HL-60 (cell line): ENCODE data around the gene ALKBH6.

Experiments
- DNase-seq, 2 experiments: peaks; one replicate each; pipeline ENCODE4 v3.0.0-alpha.2; 2010 to 2020; ENCODE audit warnings: low read depth in 1 of 2, low spot score in 1 of 2
- H3K27ac ChIP-seq: fragments of 250-450 bp; sonication (Bioruptor Pico); replicated peaks from 2 replicates; pipeline ENCODE4 v1.5.1; 2020; ENCODE audit warnings: mild to moderate bottlenecking, moderate library complexity
- H3K27me3 ChIP-seq: fragments of 250-450 bp; sonication (Bioruptor Pico); 2 replicates; pipeline ENCODE4 v1.5.1; 2021; ENCODE audit warnings: mild to moderate bottlenecking, moderate library complexity; ENCODE audit not compliant: insufficient read depth, poor library complexity, severe bottlenecking
- H3K4me3 ChIP-seq: replicated peaks from 2 replicates; pipeline ENCODE4 v1.5.1; 2011; ENCODE audit warnings: mild to moderate bottlenecking, control low read depth, low read length; ENCODE audit not compliant: insufficient read depth
- GABPA ChIP-seq: IDR thresholded peaks from 2 replicates; pipeline ENCODE4 v1.6.1; 2012; ENCODE audit warnings: low read depth
- POLR2AphosphoS5 ChIP-seq: IDR thresholded peaks from 2 replicates; pipeline ENCODE4 v1.6.1; 2012; ENCODE audit warnings: low read depth
- SPI1 ChIP-seq: IDR thresholded peaks from 2 replicates; pipeline ENCODE4 v1.6.1; 2012; ENCODE audit warnings: low read depth, mild to moderate bottlenecking, borderline replicate concordance
- TF ChIP-seq, protein P1 (sequence below): IDR thresholded peaks from 2 replicates; pipeline ENCODE4 v1.6.1; 2012; ENCODE audit warnings: low read depth; ENCODE audit not compliant: insufficient replicate concordance
- TF ChIP-seq, protein P2 (sequence below): IDR thresholded peaks from one replicate; pipeline ENCODE4 v1.5.1; 2011; ENCODE audit warnings: low read length, control low read depth, inconsistent platforms; ENCODE audit not compliant: insufficient read depth

The ALKBH6 gene

DNA sequence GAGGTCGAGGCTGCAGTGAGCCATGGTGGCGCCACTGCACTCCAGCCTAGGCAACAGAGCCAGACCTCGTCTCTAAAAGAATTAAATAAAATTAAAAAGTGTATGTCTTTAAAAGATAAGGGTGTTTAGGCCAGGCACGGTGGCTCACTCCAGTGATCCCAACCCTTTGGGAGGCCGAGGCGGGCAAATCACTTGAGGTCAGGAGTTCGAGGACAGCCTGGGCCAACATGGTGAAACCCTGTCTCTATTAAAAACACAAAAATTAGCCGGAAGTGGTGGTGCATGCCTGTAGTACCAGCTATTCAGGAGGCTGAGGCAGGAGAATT is 26.5 kb downstream of the ALKBH6 start:
- Histone ChIP-seq H3K27me3 (no peaks in the 10 kb centered on the region), H3K4me3 (peak overlapping the region; percentile 56), H3K27ac (no peak overlapping the region; the same call in 1 of the 2 replicates)
- TF ChIP-seq SPI1, result no peak
- TF ChIP-seq, protein P1, sequence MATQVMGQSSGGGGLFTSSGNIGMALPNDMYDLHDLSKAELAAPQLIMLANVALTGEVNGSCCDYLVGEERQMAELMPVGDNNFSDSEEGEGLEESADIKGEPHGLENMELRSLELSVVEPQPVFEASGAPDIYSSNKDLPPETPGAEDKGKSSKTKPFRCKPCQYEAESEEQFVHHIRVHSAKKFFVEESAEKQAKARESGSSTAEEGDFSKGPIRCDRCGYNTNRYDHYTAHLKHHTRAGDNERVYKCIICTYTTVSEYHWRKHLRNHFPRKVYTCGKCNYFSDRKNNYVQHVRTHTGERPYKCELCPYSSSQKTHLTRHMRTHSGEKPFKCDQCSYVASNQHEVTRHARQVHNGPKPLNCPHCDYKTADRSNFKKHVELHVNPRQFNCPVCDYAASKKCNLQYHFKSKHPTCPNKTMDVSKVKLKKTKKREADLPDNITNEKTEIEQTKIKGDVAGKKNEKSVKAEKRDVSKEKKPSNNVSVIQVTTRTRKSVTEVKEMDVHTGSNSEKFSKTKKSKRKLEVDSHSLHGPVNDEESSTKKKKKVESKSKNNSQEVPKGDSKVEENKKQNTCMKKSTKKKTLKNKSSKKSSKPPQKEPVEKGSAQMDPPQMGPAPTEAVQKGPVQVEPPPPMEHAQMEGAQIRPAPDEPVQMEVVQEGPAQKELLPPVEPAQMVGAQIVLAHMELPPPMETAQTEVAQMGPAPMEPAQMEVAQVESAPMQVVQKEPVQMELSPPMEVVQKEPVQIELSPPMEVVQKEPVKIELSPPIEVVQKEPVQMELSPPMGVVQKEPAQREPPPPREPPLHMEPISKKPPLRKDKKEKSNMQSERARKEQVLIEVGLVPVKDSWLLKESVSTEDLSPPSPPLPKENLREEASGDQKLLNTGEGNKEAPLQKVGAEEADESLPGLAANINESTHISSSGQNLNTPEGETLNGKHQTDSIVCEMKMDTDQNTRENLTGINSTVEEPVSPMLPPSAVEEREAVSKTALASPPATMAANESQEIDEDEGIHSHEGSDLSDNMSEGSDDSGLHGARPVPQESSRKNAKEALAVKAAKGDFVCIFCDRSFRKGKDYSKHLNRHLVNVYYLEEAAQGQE, result no peak
- TF ChIP-seq POLR2AphosphoS5, result no peak
- no peak for TF ChIP-seq GABPA
- TF ChIP-seq, protein P2, sequence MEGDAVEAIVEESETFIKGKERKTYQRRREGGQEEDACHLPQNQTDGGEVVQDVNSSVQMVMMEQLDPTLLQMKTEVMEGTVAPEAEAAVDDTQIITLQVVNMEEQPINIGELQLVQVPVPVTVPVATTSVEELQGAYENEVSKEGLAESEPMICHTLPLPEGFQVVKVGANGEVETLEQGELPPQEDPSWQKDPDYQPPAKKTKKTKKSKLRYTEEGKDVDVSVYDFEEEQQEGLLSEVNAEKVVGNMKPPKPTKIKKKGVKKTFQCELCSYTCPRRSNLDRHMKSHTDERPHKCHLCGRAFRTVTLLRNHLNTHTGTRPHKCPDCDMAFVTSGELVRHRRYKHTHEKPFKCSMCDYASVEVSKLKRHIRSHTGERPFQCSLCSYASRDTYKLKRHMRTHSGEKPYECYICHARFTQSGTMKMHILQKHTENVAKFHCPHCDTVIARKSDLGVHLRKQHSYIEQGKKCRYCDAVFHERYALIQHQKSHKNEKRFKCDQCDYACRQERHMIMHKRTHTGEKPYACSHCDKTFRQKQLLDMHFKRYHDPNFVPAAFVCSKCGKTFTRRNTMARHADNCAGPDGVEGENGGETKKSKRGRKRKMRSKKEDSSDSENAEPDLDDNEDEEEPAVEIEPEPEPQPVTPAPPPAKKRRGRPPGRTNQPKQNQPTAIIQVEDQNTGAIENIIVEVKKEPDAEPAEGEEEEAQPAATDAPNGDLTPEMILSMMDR, result no peak
- DNase-seq, result peak in 1 of 2 experiments; percentile 11

DNA sequence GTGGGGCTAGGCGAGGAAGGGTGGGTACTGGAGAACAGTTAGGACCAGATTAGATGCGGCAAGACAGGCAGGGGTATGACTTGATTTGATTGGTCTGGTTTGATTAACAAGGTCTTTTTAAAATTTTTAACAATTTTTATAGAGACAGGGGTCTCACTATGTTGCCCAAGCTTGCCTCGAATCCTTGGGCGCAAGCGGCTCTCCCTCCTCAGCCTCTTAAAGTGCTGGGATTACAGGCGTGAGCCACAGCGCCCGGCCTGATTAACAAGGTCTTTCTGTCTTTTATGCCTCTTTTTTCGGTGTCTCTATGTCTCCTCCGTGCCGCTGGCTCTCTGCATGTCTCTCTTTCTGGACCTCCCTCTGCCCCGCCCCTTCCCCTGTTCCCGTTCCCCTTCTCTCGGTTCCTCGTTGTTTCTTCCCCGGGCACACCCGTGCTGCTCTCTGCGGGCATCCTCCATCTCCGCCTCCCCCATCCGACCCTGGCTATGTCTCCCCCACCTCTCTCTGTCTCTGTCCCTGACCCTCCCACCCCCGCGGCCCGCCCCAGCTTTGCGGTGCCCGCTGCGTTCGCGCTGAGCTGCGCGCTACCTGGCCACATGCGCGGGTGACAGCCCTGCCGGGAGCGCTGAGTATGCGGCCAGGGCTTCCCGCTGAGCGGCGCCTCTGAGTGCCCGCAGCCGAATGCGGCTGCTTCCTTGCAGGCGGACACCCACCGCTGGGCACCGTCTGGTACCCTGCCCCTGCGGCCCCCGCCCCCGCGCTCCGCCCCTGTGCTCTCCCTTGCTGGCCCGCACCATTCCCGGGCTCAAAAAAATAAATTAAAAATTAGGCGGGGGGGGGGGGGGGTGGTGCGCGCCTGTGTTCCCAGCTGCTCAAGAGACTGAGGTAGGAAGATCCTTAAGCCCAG is 27.1 kb downstream of the ALKBH6 start:
- TF ChIP-seq, protein P1, result peak; percentile 28
- TF ChIP-seq GABPA (no peak), SPI1 (0 out of 2 replicates have a peak, but pooled peaks have one; percentile 9), POLR2AphosphoS5 (no peak)
- TF ChIP-seq, protein P2, result peak; percentile 2
- Histone ChIP-seq H3K27ac (no peak overlapping the region; the same call in 1 of the 2 replicates), H3K4me3 (peak overlapping the region; percentile 56), H3K27me3 (no peaks in the 10 kb centered on the region)
- peak; percentile 75 to 78 for DNase-seq

DNA sequence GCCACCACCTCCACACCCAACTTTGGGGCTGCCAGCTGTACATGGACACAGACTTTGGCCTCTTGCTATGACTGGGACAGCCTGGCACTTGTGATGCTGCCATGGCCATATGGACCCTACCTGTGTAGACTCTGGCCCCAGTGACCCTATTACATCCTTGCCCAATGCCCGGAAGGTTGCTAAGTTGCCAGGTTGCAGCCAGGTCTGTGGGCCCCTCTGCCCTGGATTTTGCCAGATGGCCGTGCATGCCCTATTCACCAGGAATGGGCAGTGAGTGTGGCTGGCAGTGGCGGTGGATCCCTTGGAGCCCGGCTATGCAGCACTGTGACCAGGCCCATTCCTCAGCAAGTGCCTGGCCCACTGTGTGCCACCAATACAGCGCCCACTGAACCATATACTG is 27.9 kb downstream of the ALKBH6 start:
- Histone ChIP-seq H3K4me3 (no peak overlapping the region), H3K27ac (no peak overlapping the region), H3K27me3 (no peaks in the 10 kb centered on the region)
- no peak for DNase-seq
- TF ChIP-seq SPI1 (no peak), GABPA (no peak), POLR2AphosphoS5 (no peak)
- TF ChIP-seq, protein P2, result no peak
- TF ChIP-seq, protein P1, result no peak
